T1000 (cell line): Measurements from ENCODE around the gene ATXN1.

Experiments used
- DNase-seq: peaks from one replicate; lab custom pipeline; 2025; ENCODE audit warnings: mixed read lengths; lab: John Stamatoyannopoulos, UW

ATXN1 gene

DNA sequence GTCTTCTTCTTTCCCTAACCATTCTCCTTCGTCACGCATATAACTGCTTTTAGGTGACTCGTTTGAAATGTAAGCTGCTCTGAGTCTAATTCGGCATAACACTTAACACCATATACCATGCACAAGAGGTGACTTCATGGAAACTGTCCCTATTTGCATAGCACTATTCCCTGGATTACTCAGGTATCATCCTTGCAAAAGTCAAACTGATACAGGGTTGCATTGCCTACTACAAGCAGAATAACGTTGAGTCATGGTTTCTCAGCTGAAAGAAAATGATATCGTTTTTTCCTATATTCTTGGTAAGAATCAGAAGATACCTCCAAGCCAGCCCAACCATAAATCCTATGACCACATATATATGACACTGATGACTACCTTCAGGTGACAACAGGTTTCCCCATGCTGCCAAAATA is 227.5 kb downstream of the ATXN1 start:
- no peak for DNase-seq

DNA sequence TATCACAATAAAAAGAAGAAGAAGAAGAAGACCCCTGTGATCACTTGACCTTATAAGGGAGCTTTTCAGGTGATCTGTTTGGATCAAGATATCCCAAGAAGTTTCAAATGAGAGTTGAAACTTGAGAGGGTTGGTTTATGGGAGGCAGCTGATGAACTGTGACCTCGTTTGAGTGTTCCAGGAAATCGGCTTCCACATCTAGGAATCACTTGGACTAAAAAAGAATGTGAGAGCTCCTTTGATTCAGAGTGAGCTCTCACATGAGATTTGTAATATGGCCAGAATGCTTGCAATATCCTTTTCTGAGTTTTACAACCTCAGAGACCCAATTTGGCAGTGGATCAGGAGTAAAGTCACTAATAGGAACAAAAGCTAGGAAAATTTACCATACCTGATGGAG is 228.1 kb downstream of the ATXN1 start:
- no peak for DNase-seq

DNA sequence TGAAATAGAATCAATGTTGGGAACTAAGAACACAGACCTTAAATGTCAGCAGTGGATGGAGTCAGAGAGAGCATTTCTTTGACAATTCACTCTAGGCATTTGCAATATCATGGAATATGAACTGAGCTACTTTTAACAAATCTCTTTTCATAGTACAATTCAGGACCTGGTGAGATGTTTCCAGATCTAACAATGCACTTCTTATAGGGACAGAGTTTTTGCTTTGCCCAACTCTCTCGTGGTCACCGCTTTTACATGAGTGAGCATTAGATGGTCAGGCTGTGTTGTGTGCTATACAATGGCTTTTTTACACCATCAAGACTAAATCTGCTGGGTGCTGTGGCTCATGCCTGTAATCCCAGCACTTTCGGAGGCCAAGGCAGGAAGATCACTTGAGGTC is 233.6 kb downstream of the ATXN1 start:
- DNase-seq: no peak

DNA sequence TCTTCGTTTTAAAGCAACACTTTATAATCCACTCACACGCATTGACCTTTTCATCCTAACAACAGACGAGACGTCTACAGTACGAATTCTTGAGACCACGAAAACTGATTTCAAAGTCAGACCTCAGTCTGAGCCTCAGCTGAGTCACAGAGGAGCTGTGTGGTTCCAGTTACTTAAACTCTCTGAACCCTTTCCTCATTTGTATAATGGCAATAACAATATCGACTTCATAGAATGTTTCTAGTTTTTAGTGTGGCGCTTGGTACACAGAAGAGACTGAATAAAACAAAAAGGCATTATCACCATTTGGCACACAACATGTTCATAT is 236.9 kb downstream of the ATXN1 start:
- DNase-seq: no peak

DNA sequence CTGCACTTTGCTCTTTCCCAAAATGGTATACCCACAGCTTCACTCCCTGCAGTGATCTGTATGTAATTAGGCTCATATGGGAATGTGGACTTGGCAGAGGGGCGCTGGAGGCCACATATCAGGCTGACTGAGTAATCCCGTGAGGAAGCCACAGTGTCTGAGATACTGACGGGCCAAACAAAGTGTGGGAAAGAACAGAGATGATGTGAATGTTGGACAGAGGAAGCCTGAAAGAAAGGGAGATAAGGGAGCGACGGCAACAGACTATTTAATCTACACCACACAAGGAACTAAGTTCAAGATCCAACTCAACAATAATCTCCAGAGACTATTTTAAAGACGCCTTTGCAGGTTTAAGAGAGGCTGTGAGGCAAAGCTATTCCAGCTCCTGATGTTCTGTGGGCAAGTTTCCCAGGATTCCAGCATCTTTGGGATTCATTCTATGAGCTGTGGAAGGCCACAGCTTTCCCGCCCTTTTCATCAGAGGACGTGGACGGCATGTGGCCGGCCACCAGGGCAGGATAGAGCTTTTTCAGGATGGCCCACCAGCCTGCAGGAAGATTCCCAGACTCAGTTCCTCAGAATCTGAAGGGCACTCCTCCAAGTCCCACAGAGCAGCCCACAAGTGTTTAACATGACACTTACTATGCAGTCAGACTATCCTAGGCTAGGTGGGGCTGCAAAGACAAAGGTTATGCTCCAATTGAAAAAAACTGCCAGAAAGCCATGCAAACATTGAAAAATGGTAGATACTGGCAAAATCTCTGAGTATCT is 237.5 kb downstream of the ATXN1 start:
- DNase-seq: no peak

DNA sequence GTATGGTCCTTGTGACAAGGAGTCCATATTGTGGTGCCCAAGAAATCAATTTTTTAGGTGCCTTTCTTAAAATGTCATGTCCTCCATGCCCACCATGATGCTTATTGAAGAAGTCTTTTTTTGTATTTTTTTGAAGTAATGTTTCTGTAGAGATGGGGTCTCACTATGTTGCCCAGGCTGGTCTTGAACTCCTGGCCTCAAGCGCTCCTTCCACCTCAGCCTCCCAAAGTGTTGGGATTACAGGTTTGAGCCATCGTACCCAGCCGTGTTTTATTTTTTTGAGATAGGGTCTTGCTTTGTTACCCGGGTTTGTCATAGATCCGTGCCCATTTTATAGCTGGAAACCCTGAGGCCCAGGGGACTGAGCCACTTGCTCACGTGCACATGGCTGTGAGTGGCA is 238.3 kb downstream of the ATXN1 start:
- no peak for DNase-seq

DNA sequence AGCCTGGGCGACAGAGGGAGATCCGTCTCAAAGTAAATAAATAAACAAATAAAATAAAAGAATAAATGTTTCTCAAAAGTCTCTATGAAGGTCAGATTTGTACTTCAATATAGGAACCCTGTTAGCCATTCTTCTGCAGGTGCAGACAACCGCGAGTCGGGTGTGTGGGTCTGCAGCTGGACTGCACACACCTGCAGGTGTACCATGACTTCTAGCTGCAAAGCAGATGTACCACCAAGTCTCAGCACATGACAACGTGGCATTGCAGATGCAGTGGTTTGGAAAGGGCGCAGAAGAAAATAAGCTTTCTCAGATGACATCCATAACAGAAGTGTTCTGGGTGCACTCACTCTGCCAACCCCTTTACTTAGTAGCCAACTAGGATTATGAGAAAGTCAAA is 239.7 kb downstream of the ATXN1 start:
- no peak for DNase-seq

DNA sequence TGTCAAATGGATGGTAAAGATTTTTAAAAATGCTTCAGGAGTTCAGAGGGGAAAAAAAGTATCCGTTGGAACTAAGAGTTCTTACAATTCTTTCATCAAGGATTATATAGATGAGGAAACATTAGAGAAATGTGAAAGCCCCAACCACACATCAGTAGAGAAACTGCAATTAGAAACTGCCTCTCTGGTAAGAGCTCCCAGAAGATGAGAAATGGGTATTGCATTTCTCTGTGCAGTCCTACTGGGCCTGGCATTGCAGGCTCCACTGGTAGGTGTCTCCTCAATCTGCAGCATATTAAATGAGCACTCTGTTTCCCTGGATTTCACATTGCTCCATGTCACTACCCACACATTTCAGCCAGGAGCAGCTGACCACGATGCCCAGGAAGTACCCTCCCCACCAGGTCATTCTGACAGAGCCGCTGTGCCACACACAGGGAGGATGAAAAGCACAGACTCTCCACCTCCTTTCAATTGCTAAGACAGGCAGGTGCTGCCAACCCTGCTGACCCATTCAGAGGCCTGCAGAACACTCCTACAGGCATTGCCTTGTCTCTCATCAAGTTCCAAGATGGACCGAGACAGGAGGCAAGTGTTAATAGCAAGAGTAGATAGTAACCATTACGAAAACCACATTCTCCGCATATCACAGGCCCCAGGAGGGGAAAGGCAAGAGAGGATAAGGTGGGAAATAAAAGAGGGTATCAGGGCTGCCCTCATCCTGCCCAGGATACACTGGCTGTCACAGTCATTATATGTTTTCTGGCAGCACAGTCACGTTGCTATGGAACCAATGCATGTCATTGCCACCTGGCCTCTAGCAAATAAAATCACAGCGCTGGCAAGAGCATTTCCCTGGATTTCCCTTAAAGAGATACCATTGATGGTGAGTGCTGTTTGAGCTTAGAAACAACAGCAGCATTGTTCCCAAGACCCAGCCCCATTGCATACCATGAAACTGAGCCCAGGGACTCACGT is 241.7 kb downstream of the ATXN1 start:
- no peak for DNase-seq

DNA sequence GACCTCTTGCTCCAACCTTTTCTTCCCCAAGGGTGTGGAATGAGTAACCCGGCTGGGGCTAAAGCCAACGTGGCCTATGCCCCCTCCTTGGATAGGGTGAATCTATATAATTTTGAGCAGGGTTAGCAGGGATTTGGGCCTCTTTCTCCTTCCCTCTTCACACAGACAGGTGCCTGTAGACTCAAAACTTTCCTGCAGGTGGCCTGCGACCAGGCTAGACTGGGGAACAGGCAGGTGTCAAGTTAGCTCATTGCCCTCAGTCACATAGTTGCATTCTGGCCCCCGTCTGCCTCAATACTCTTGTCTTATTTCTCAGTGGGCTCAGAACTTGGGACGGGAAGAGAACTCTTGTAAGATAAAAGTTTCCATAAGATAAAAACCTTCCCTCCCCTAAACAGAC is 243.0 kb downstream of the ATXN1 start:
- DNase-seq: no peak

DNA sequence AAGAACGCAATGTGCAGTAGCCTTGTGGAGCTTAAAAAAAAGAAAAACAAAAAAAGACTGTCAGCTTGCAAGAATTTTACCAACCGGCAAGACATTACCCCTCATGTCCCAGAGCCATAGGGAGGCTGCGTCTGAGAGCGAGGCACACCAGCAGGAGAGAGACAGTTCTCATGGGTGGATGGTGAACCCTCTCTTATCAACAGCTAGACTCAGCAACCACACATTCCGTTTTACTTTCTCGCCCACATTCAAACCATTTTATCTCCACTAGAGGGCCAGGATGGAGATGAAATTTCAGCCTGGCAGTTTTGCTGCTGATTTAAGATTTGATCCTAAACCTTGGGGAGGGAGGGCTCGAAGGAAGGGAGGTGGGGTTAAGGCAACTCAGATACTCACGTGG is 247.0 kb downstream of the ATXN1 start:
- DNase-seq: no peak

DNA sequence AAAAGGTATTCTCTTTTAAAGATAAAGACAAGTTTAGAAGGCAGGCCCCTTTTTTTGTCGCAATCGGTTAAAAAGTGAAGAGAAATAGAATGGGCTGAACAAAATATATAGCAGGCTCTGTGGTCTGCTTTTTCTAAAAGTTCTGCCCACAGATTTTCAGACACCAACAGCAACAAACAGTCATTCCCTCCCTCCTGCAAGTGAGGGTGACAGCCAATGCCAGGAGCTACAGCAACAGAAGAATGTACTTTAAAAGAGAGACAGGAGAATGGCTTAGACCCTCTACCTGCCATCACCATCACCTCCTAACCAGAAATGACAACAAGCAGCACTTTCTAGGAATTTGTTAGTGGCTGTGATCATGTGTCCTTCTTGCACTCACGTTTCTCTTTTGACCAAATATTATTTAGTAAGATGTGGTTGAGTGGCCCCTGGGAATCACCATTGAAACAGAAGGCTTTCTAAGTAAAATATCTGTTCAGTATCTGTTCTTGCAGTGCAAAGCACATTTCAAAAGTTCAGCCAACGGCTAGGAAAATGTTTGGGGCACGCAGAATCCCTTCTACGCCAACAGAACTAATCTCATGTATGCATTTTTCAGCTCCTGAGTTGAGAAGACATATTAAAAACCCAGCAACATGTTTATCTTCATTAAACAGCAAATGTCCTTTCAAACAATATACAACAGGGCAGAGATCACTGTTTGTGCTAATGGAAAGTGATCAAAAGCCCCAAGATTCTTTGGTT is 248.5 kb downstream of the ATXN1 start:
- no peak for DNase-seq

DNA sequence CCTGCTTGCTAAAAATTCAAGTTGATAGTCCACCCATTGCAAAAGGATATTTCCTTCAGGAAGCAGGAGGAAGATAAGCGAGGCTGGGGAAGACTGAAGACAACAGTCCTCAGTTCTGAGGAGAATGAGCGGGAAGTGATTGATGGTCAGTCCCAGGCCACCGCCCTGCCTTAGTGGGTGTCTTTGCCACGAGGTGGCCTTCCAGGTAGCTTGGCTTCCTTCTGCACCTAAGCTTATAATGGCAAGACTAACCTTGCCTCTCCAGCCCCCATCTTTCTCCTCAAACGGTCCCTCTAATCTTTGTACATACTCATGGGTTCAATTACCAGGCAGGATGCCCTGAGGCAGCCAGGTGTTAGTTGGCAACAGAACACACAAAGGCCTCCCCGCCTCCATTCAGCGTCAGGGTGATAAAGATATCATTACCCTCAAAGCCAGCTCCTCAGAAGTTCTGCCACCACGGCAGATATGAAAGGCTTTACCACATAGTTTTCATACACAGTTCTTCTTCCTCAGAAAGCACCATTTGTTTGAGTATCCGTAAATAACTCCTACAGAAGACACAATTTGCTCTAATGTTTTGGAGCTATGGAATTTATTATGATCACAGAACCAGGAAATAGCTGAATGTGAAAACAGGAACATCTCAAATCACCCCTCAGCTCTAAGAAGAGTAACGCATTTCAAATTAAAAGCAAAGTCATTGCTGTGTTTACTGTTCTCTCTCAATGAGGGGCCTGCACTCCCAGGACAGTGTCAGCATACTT is 249.4 kb downstream of the ATXN1 start:
- DNase-seq: no peak

DNA sequence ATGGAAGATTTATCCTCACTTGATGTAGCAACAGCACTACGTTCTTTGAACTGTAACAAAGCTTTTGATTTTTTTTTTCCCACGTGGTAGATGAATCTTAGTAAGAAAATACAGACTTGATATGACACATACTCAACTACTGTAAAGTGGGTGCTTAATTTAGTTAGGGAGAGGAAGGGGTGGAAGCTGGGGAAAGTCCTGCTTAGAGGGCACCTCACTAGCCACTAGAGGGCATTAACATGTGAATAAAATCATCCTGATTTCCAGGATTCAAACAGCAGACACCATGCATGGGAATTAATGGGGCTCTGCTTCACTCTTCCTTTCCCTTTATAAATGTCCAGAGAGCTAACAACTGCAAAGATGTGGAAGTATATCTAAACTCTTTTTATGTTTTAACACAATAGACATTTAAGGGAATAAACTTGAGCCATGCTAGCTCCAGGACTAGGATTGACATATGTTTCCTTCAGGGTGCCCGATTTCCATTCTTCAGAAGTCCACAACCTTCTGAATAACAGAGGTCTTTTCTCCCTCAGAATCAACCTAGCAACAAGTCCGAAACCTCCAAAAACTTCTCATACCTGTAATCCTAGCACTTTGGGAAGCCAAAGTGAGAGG is 250.1 kb downstream of the ATXN1 start:
- DNase-seq: no peak

DNA sequence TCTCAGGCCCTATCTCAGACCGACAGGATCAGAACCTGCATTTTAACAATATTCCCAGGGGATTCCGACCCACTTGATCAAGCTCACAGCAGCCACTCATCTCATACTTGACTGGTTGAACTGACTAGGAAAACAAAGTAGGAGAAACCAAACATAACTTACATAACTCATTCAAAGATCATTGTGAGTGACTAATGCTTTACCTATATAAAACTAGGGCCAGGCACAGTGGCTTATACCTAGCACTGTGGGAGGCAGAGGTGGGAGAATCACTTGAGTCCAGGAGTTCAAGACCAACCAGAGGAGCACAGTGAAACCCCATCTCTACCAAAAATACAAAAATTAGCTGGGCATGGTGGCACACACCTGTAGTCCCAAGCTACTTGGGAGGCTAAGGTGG is 251.0 kb downstream of the ATXN1 start:
- no peak for DNase-seq

DNA sequence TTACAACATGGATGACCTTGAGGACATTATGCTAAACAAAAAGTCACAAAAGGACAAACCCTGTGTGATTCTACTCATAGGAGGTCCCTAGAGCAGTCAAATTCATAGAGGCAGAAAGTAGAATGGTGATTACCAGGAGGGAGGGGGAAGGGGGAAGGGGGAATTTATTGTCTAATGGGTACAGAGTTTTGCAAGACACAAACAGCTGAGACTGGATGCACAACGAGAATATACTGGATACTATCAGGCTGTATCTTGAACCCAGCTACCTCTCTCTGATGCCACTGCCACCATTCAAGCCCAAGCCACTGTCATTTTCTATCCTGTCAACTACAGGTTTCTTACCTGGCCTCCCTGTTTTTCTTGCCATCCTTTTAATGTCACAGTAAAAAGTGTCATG is 252.3 kb downstream of the ATXN1 start:
- no peak for DNase-seq

DNA sequence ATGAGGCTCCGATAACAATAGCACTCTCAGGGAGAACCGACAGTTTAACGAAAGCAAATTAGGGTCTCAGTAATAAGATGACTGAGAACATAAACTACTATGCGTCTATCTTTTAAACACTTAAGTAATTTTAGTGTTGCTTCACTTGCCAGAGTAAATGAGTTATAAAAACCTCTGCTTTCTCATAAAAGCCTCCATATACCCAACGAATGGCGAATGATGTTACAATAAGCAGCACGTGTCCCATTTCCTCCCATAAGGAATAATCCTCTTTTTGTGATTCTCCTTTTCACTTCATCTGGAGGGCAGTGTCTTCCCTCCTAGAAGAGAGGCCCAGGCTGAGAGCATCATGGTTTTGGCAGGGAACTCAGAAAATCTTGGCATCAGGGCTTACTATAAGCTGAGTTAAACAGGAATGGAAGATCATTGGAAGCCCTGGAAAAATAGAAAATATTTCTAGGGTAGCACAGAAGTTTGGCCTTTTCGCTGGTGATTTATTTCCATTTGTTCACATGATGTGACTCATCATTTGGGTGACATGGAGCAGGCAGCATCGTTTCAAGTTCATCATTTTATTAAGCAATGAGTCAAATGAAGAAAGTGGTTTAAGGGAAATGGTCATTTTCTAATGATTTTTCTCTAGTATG is 255.4 kb downstream of the ATXN1 start:
- DNase-seq: no peak

DNA sequence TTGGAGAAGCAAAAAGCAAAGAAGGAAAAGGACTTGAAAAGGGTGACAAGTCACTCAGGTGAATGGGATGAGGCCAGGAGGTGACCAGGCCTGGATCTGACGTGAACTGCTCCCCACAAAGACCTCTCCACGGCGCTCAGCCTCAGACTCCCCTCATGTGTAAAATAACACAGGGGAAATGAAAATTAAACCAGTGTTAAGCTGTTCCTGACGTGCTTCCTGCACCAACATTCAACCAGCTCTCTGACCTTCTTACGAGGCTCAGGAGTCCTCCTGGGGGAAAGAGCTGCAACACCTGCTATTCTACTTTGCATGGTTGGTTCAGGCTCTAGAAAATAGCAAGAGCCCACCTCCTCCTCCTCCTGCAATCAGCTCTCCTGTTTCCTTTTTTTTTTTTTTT is 256.7 kb downstream of the ATXN1 start:
- DNase-seq: no peak

DNA sequence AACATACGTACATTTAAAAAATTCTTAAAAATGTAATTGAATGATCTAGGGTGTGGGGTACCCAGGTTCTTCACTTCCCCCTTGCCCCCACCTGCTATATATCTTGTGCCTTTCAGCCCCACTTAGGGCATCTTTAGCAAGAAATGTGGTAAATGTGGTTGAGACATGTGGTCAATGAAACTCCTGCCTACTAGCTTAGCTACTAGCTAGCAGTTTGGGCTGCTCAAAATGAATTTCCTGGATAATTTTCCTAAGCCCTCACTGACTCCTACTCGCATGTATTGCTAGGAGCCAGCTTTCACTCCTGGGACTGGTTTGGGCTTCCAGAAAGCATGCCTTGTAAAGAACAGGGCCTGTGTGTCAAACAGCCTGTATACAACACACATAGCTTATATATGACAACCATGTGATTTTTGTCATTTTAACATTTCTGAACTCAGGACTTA is 257.3 kb downstream of the ATXN1 start:
- DNase-seq: no peak

DNA sequence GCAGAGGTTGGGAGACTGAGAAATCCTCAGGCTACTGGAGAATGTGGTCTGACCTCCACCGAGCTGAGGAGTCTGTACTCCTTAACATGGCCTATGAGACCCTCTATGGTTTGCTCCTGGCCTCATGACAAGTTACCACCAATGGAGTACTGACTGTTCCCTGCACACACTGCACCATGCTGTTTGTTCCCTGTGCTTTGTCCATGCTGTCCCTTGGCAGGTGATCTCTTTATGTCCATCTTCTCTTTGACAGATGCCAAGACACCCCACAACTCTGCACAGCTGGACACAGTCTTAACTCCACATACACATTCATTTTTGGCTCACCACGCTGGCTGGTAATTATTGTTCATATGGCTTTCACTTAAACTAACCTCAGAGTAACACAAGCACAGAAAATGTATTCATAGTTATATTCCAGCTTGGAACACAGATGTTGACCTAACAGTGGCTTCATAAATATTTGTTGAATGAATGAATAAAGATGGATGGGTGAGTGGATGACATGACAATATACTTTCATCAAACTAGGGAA is 258.0 kb downstream of the ATXN1 start:
- DNase-seq: no peak

DNA sequence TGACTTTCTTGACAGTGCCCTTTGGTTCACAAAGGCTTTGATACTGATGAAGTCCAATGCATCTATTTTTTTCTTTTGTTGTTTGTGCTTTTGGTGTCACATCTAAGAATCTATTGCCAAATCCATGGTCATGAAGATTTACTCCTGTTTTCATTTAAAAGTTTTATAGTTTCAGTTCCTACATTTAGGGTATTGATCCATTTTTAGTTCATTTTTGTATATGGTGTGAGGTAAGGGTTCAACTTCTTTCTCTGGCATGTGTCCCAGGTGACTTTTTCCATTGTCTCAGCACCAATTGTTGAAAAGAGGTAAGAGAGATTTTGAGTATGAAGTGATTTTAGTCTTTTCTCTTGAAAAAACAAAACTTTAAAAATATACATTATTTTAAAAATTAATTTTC is 262.3 kb downstream of the ATXN1 start:
- DNase-seq: no peak

DNA sequence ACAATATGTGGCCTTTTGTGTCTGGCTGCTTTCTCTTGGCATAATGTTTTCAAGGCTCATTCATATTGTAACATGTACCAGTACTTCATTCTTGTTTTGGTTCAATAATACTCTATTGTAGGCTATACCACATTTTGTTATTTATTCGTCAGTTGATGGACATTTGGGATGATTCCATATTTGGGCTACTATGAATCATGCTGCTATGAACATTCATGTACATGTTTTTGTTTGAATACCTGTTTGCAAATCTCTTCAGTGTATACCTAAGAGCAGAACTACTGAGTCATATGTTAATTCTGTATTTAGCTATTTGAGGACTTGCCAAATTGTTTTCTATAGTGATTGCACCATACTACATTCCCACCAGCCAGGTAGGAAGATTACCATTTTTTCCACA is 263.0 kb downstream of the ATXN1 start:
- no peak for DNase-seq
